Measurements from ENCODE around the gene LRRC52.

The LRRC52 gene

DNA sequence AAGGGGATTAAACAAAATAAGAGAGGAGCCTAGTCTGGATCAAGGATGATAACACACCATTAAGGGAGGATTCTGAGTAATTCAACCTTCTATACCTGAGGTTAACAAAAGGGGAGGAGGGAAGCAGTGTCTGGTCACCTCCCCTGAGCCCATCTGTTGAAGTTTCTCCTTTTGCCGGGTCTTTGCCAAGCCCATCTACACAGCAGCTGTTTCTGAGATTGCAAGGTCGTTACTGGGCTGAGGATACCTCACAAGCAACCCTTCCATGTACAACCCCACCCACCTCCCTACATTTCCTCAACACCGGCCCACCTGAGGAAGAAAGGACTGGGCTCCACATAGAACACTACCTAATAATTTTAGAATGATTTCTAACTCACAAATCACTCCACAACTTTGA, 26.3 kb downstream of the LRRC52 start:
- Histone ChIP-seq H3K27ac (ENCODE audit: low read depth, low read length) (no peak overlapping the region), H3K4me1 (ENCODE audit: control insufficient read depth, low read depth, low read length) (no peaks in the 10 kb centered on the region), H3K79me1 (ENCODE audit: low read length) (no peaks in the 10 kb centered on the region), H3K27me3 (ENCODE audit: insufficient read depth, low read length, poor library complexity) (no peaks in the 10 kb centered on the region), H2AK5ac (ENCODE audit: low read length) (no peak overlapping the region), H2BK120ac (ENCODE audit: low read depth, low read length) (no peak overlapping the region), H3K79me2 (ENCODE audit: control insufficient read depth, insufficient read depth, low read length) (no peaks in the 10 kb centered on the region), H4K8ac (ENCODE audit: low read depth, low read length) (no peak overlapping the region), H3K4ac (ENCODE audit: low read depth, low read length) (no peak overlapping the region), H3K23ac (ENCODE audit: low read length) (no peak overlapping the region), H3K4me3 (ENCODE audit: low read length) (no peak overlapping the region), H2BK15ac (replicated peaks; ENCODE audit: low read depth) (no peak overlapping the region), H3K56ac (ENCODE audit: low read length) (no peak overlapping the region), H2BK5ac (ENCODE audit: low read length) (no peak overlapping the region), H3K4me2 (ENCODE audit: low read length) (no peak overlapping the region), H4K5ac (ENCODE audit: low read length) (no peak overlapping the region), H3K18ac (ENCODE audit: low read length) (no peak overlapping the region), H3K36me3 (ENCODE audit: control insufficient read depth, insufficient read depth, low read length) (no peaks in the 10 kb centered on the region), H3K9ac (ENCODE audit: low read length) (no peak overlapping the region)
- DNase-seq = no peak
- WGBS (ENCODE audit: extremely low coverage, insufficient coverage, low lambda C conversion rate) = no CpG with 5 or more reads among the region's 3 CpGs

- Histone ChIP-seq H3K79me1 (ENCODE audit: low read length) (no peaks in the 10 kb centered on the region), H4K8ac (ENCODE audit: low read depth, low read length) (no peak overlapping the region), H2AK5ac (ENCODE audit: low read length) (no peak overlapping the region), H3K4ac (ENCODE audit: low read depth, low read length) (no peak overlapping the region), H3K4me2 (ENCODE audit: low read length) (no peak overlapping the region), H3K4me1 (ENCODE audit: control insufficient read depth, low read depth, low read length) (no peaks in the 10 kb centered on the region), H3K27me3 (ENCODE audit: insufficient read depth, low read length, poor library complexity) (no peaks in the 10 kb centered on the region), H3K27ac (ENCODE audit: low read depth, low read length) (no peak overlapping the region), H2BK120ac (ENCODE audit: low read depth, low read length) (no peak overlapping the region), H4K5ac (ENCODE audit: low read length) (no peak overlapping the region), H2BK5ac (ENCODE audit: low read length) (no peak overlapping the region), H2BK15ac (replicated peaks; ENCODE audit: low read depth) (no peak overlapping the region), H3K36me3 (ENCODE audit: control insufficient read depth, insufficient read depth, low read length) (no peaks in the 10 kb centered on the region), H3K4me3 (ENCODE audit: low read length) (no peak overlapping the region), H3K9ac (ENCODE audit: low read length) (no peak overlapping the region), H3K23ac (ENCODE audit: low read length) (no peak overlapping the region), H3K56ac (ENCODE audit: low read length) (no peak overlapping the region), H3K18ac (ENCODE audit: low read length) (no peak overlapping the region), H3K79me2 (ENCODE audit: control insufficient read depth, insufficient read depth, low read length) (no peaks in the 10 kb centered on the region)
- DNase-seq = no peak
- no CpG with 5 or more reads among the region's 1 CpG for WGBS (ENCODE audit: extremely low coverage, insufficient coverage, low lambda C conversion rate)
These were observed 30.0 kb downstream of the LRRC52 start for GRCh38 chr1:165573787-165574186.

DNA sequence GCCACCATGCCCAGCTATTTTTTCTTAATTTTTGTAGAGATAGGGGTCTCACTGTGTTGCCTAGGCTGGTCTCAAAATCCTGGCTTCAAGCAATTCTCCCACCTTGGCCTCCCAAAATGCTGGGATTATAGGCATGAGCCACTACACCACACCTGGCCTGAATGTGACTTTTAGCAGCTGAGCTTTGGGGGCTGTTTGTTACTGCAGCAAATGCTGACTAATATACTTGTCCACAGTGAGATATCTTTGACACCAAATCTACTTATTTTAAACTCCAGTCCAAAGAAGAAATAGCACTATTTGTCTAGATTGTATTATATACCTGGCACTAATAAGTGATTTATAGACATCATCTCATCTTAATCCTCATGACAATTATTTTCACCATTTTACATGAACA, 30.5 kb downstream of the LRRC52 start:
- Histone ChIP-seq H3K79me2 (ENCODE audit: control insufficient read depth, insufficient read depth, low read length) (no peaks in the 10 kb centered on the region), H2AK5ac (ENCODE audit: low read length) (no peak overlapping the region), H4K5ac (ENCODE audit: low read length) (no peak overlapping the region), H3K56ac (ENCODE audit: low read length) (no peak overlapping the region), H3K23ac (ENCODE audit: low read length) (no peak overlapping the region), H3K4me2 (ENCODE audit: low read length) (no peak overlapping the region), H3K18ac (ENCODE audit: low read length) (no peak overlapping the region), H3K79me1 (ENCODE audit: low read length) (no peaks in the 10 kb centered on the region), H4K8ac (ENCODE audit: low read depth, low read length) (no peak overlapping the region), H3K4me3 (ENCODE audit: low read length) (no peak overlapping the region), H3K36me3 (ENCODE audit: control insufficient read depth, insufficient read depth, low read length) (no peaks in the 10 kb centered on the region), H3K27me3 (ENCODE audit: insufficient read depth, low read length, poor library complexity) (no peaks in the 10 kb centered on the region), H3K4ac (ENCODE audit: low read depth, low read length) (no peak overlapping the region), H3K9ac (ENCODE audit: low read length) (no peak overlapping the region), H3K4me1 (ENCODE audit: control insufficient read depth, low read depth, low read length) (no peaks in the 10 kb centered on the region), H2BK15ac (replicated peaks; ENCODE audit: low read depth) (no peak overlapping the region), H2BK120ac (ENCODE audit: low read depth, low read length) (no peak overlapping the region), H3K27ac (ENCODE audit: low read depth, low read length) (no peak overlapping the region), H2BK5ac (ENCODE audit: low read length) (no peak overlapping the region)
- DNase-seq = no peak

DNA sequence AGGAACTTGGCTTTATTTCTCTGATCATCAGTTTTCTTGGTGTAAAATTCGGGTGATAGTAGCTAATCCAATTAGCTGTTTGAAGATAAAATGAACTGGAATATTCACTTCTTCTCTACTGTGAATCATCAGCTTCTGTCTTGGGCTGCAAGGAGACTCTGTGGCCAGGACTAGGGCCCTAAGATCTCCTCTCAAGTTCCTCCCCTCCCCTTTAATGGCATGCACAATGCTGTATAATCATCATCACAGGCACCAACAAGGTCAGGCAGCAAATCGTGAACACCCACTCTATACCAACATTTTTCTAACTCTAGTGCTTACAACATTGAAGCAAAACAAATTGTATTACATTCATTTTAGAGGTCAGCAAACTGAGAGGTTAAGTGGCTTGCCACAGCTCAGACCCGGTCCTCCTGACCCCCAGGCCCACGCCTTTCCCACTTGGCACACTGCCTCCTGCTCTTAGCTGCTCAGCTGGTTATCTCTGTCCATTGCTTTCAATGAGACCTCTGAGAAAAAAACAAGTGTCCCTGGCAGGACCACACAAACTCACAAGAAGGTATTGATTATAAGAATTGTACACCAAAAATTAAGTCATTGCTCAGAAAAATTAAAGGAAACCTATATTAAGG, 31.8 kb downstream of the LRRC52 start:
- Histone ChIP-seq H3K4ac (ENCODE audit: low read depth, low read length) (no peak overlapping the region), H3K79me1 (ENCODE audit: low read length) (no peaks in the 10 kb centered on the region), H2BK5ac (ENCODE audit: low read length) (no peak overlapping the region), H3K27ac (ENCODE audit: low read depth, low read length) (no peak overlapping the region), H3K18ac (ENCODE audit: low read length) (no peak overlapping the region), H3K23ac (ENCODE audit: low read length) (no peak overlapping the region), H3K27me3 (ENCODE audit: insufficient read depth, low read length, poor library complexity) (no peaks in the 10 kb centered on the region), H3K4me3 (ENCODE audit: low read length) (no peak overlapping the region), H3K4me2 (ENCODE audit: low read length) (no peak overlapping the region), H2AK5ac (ENCODE audit: low read length) (no peak overlapping the region), H3K79me2 (ENCODE audit: control insufficient read depth, insufficient read depth, low read length) (no peaks in the 10 kb centered on the region), H2BK120ac (ENCODE audit: low read depth, low read length) (no peak overlapping the region), H3K9ac (ENCODE audit: low read length) (no peak overlapping the region), H3K4me1 (ENCODE audit: control insufficient read depth, low read depth, low read length) (no peaks in the 10 kb centered on the region), H3K56ac (ENCODE audit: low read length) (no peak overlapping the region), H4K5ac (ENCODE audit: low read length) (no peak overlapping the region), H3K36me3 (ENCODE audit: control insufficient read depth, insufficient read depth, low read length) (no peaks in the 10 kb centered on the region), H4K8ac (ENCODE audit: low read depth, low read length) (no peak overlapping the region), H2BK15ac (replicated peaks; ENCODE audit: low read depth) (no peak overlapping the region)
- no peak for DNase-seq
- WGBS (ENCODE audit: extremely low coverage, insufficient coverage, low lambda C conversion rate) = no CpG with 5 or more reads among the region's 4 CpGs

- no peak overlapping the region for H2BK15ac ChIP-seq (replicated peaks; ENCODE audit: low read depth)
- no peak overlapping the region for H3K23ac ChIP-seq (ENCODE audit: low read length)
- no peak overlapping the region for H3K27ac ChIP-seq (ENCODE audit: low read depth, low read length)
- no peak overlapping the region for H3K4me3 ChIP-seq (ENCODE audit: low read length)
- H3K4me2 ChIP-seq (ENCODE audit: low read length) = no peak overlapping the region
- DNase-seq = no peak
- no peak overlapping the region for H3K18ac ChIP-seq (ENCODE audit: low read length)
- H4K5ac ChIP-seq (ENCODE audit: low read length) = no peak overlapping the region
- H3K79me2 ChIP-seq (ENCODE audit: control insufficient read depth, insufficient read depth, low read length) = no peaks in the 10 kb centered on the region
- no peak overlapping the region for H2AK5ac ChIP-seq (ENCODE audit: low read length)
- H3K9ac ChIP-seq (ENCODE audit: low read length) = no peak overlapping the region
- no peak overlapping the region for H2BK5ac ChIP-seq (ENCODE audit: low read length)
- no CpG with 5 or more reads among the region's 2 CpGs for WGBS (ENCODE audit: extremely low coverage, insufficient coverage, low lambda C conversion rate)
- H3K4ac ChIP-seq (ENCODE audit: low read depth, low read length) = no peak overlapping the region
- no peaks in the 10 kb centered on the region for H3K79me1 ChIP-seq (ENCODE audit: low read length)
- no peaks in the 10 kb centered on the region for H3K4me1 ChIP-seq (ENCODE audit: control insufficient read depth, low read depth, low read length)
- no peaks in the 10 kb centered on the region for H3K27me3 ChIP-seq (ENCODE audit: insufficient read depth, low read length, poor library complexity)
- H2BK120ac ChIP-seq (ENCODE audit: low read depth, low read length) = no peak overlapping the region
- no peak overlapping the region for H3K56ac ChIP-seq (ENCODE audit: low read length)
- no peak overlapping the region for H4K8ac ChIP-seq (ENCODE audit: low read depth, low read length)
- H3K36me3 ChIP-seq (ENCODE audit: control insufficient read depth, insufficient read depth, low read length) = no peaks in the 10 kb centered on the region
These were observed 32.7 kb downstream of the LRRC52 start for GRCh38 chr1:165576536-165576935.

DNA sequence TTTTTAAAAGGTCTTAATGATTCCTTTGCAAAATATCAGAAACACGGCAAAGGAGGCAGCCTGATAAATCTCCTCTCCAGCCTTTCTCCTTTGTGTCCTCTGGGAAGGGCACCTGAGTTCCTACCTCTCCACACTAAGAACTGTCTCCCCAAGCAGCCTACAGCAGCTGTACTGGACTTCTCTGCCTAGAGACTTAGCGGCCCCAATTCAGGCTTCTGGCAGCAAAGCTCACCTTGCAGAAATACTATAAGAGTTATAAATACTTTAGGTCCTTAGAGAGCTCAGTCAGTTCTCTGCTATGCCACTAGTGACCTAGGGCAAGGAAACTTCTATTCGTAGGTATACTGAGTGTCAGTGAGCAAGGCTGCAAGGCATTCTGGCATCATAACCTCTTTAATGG, 33.9 kb downstream of the LRRC52 start:
- Histone ChIP-seq H3K23ac (ENCODE audit: low read length) (no peak overlapping the region), H2BK120ac (ENCODE audit: low read depth, low read length) (no peak overlapping the region), H3K27me3 (ENCODE audit: insufficient read depth, low read length, poor library complexity) (no peaks in the 10 kb centered on the region), H2BK15ac (replicated peaks; ENCODE audit: low read depth) (no peak overlapping the region), H3K4me1 (ENCODE audit: control insufficient read depth, low read depth, low read length) (no peaks in the 10 kb centered on the region), H3K4me3 (ENCODE audit: low read length) (no peak overlapping the region), H2BK5ac (ENCODE audit: low read length) (no peak overlapping the region), H3K79me1 (ENCODE audit: low read length) (no peaks in the 10 kb centered on the region), H3K56ac (ENCODE audit: low read length) (no peak overlapping the region), H4K5ac (ENCODE audit: low read length) (no peak overlapping the region), H3K4ac (ENCODE audit: low read depth, low read length) (no peak overlapping the region), H2AK5ac (ENCODE audit: low read length) (no peak overlapping the region), H3K36me3 (ENCODE audit: control insufficient read depth, insufficient read depth, low read length) (no peaks in the 10 kb centered on the region), H3K9ac (ENCODE audit: low read length) (no peak overlapping the region), H3K18ac (ENCODE audit: low read length) (no peak overlapping the region), H4K8ac (ENCODE audit: low read depth, low read length) (no peak overlapping the region), H3K79me2 (ENCODE audit: control insufficient read depth, insufficient read depth, low read length) (no peaks in the 10 kb centered on the region), H3K4me2 (ENCODE audit: low read length) (no peak overlapping the region), H3K27ac (ENCODE audit: low read depth, low read length) (no peak overlapping the region)
- WGBS (ENCODE audit: extremely low coverage, insufficient coverage, low lambda C conversion rate) = no CpG with 5 or more reads among the region's 3 CpGs
- no peak for DNase-seq
